GM19238 (cell line): ENCODE data around the gene TLE2.
"Not testable (repeated sequence)": the region's sequence is repeated elsewhere in the genome, so short reads cannot be mapped to it uniquely, and the experiment has no call there.

ENCODE experiments used
- DNase-seq: peaks from one replicate; pipeline ENCODE4 v3.0.0; 2011; ENCODE audit warnings: low spot score; ENCODE audit not compliant: insufficient read length

TLE2 gene

DNA sequence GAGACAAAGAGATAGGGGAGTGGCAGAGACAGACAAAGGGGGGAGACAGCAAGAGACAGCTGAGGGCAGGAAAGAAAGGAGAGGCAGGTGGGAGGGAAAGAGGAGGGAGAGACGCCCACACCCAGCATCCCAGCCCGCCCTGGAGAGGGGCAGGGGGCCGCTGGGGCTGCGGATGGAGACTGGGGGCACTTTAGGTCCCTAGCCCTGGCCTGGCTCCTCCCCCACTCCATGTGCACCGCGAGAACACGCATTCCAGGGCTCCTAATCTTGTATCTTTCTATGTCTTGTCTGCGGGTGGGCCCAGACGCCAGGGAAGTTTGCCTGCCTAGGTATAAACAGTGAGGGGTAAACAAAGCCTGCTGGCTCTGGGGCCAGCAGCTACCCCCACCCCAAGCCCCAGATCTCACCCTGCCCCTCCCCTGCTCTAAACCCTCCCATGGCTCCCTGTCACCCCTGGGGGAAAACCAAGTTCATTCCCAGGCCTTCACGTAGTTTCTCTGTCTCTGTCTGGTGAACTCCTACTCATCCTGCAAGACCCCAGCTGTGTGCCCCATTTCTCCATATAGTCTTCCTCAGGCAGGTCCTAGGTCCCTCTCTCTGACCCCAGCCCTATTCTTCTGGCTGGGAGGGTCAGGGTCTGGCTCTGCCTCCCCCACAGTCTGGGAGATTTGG lies 27.5 kb upstream of the TLE2 start:
- DNase-seq: no peak

DNA sequence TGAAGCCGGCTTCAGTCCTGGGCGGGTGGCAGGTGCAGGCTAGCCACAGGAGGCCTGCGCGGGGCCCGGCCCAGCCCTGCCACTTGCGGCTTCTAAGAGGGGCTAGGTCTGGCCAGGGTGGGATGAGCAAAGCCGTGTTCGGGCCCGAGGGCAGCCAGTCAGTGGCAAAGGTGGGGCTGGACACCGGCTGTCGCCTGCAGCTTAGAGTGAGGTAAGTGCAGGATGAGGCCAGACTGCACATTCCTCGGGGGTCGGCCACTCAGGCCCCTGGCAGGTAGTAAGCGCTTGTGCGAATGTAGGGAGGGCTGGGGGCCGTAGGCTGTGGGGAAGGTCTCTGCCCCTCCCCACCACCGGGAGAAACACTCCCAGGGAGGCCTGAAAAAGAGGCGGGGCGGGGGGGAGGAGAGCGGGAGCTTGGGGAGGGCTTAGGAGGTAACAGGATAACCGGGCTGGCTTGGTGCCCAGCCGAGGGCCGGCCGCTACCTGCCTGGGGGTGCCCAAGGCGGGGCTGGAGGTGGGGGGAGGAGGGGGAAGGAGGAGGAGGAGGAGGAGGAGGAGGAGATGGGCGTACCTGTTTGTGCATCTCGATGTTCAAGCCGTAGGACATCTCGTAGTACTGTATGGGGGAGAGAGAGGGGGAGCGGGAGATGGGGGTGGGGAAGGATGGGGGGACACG lies 26.8 kb upstream of the TLE2 start:
- DNase-seq: no peak

DNA sequence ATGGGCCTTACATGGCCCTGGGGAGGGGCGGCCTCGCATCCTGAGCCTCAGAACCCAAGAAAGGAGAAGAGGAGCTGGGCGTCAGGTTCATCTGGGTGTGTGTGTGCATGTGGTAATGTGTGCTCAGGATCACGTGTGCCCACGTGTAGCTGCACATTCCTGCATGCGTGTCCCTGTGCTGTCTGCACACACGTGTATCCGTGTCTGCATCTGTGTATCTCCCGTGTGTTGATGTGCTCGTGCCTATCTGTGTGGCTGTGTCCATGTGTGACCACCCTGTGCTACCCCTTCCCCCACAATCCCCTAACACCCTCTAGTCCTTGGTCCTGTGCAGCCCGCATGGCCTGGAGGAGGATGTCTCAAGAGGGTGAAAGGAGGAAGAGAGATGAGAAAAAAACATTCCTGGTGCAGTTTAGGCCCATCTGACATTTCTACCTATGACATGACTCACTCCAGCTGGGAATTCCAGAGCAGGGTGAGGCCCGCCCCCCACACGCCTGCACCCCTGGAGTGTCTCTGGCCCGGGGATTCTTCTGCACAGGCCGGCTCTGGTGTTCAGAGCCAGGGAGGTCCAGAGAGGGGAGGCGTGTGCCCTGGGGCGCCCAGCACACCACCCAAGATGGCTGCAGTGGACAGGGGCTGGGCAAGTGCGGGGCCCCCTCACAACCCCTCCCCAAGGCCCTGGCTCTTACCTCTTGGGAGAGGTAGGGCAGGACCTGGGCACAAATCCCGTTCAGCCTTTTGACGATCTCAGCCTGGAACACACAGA lies 26.1 kb upstream of the TLE2 start:
- no peak for DNase-seq

DNA sequence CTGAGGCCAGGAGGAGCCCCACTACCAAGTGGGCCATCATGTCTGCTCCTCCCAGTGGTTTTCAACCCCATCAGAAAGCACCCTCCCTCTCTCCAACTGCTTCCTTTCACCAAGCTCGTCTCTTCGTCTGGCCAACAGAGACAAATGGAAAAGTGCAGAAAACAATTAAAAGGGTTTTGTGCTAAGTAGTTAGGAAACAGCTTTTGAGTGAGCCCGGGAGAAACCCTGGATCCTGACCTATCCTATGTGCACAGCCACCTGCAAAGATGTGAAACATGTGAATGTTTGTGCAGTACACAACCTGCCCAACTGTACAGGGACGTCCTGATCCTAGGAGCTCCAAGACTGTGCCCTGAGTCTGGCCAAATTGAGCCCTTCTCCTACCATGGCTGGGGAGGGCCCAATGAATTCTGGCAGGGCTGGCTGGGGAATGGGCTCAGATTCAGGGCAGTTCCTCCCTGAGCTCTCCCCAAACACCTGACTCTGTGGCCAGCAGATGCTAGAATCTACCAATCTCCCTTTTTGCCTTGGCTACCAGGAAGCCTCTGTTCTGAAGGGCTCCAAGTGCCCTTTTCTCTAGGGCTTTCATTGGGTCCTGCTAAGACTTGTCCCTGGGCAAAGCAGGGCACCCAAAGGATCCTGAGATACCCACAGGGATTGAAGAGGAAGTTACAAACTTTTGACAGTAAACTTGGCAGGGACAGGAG lies 25.3 kb upstream of the TLE2 start:
- DNase-seq: no peak

DNA sequence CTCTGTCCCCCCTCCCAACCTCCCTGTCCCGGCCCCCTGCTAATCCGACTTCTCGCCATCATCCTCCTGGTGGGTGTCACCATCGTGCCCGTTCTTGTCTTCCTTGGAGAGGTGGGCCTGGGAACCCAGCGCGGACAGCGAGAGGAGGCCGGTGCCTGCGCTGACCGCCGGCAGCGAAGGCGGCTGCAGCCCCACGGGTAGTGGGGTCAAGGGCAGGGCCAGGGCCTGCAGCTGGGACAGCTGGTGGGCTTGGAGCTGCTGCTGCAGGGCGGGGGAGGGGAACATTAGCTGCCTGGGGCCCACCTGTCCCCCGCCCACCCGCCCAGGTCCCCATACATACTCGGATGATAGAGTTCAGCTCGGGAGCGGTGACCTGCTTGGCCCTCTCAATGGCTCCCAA lies 24.7 kb upstream of the TLE2 start:
- DNase-seq: no peak

DNA sequence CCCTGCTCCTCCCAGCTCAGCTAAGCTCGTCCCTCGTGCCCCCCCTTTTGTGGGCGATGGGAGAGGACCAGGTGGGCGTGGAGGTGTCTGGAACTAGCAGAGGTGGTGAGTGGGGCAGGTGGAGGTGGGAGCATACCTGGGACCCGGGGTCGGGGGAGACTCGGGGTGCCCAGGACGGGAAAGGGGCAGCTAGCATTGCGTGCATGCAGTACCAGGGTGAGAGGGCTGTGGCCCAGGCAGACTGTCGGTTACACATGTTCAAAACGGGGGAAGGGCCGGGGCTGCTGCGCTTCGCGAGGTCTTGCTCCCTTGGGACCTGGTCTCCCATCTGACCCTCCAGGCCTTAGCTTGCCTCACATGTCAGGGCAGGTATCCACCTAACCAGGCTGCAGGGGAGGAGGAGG lies 24.1 kb upstream of the TLE2 start:
- DNase-seq: no peak

DNA sequence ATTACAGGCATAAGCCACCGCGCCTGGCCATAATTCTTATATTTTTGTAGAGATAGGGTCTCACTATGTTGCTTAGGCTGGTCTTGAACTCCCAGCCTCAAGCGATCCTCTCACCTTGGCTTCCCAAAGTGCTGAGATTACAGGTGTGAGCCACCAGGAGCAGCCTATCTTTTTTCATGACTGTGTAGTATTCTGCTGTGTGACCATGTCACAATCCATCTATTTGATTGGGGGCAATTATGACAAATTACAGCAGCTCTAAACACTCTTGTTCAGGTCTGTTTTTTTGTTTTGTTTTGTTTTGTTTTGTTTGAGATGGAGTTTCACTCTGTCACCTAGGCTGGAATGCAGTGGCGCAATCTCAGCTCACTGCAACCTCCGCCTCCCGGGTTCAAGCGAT lies 20.9 kb upstream of the TLE2 start:
- not testable (repeated sequence) for DNase-seq

DNA sequence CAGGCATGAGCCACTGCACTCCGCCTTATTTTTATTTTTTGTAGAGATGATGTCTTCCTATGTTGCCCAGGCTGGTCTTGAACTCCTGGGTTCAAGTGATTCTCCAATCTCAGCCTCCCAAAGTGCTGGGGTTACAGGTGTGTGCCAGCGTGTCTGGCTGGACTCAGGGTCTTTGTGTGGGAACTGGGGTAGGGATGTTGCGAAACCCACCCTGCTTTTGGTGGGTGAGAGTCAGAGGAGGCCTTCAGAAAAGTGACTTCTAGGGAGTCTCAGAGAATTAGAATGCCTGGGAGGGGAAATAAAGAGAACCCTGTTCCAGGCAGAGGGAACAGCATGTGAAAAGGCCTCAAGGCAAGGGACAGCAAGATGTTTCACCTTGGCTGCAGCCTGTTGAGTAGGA lies 20.0 kb upstream of the TLE2 start:
- no peak for DNase-seq

DNA sequence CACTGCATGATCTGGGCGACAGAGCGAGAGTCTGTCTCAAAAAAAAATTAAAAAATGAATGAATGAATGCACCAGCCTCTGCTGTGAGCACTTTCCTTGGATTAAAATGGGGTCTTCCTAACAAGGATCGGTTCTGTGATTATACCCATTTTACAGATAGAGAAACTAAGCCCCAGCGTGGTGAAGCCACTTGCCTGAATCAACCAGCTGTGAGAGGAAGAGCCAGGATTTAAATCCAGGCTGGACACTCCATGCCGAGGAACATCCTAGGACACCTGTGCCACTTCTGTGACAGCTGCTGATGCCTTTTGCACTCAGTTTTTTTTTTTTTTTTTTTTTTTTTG lies 19.1 kb upstream of the TLE2 start:
- no peak for DNase-seq

DNA sequence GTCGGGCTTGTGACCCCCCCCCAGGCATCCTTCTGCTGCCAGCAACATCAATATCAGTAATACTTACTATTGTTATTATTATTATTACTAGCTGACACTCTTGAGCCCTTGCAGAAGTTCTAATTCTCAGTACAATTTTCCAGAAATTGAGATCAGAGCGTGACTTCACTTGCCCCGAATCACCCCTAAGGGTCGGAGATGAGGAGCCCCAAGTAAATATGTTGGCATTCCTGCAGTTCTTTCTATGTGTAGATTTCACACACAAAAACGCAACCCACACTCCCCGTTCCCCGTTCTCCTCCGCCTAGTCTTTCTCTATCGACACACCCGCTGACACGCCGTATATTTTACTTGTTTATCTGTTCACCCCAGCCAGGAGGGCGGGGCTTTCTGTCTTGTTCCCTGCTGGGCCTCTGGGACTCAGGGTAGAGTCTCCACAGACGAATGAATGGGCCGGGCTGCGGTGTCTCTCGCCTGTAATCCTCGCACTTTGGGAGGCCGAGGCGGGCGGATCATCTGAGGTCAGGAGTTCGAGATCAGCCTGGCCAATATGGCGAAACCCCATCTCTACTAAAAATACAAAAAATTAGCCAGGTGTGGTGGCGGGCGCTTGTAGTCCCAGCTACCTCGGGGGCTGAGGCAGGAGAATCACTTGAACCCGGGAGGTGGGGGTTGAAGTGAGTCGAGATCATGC lies 18.6 kb upstream of the TLE2 start:
- no peak for DNase-seq

DNA sequence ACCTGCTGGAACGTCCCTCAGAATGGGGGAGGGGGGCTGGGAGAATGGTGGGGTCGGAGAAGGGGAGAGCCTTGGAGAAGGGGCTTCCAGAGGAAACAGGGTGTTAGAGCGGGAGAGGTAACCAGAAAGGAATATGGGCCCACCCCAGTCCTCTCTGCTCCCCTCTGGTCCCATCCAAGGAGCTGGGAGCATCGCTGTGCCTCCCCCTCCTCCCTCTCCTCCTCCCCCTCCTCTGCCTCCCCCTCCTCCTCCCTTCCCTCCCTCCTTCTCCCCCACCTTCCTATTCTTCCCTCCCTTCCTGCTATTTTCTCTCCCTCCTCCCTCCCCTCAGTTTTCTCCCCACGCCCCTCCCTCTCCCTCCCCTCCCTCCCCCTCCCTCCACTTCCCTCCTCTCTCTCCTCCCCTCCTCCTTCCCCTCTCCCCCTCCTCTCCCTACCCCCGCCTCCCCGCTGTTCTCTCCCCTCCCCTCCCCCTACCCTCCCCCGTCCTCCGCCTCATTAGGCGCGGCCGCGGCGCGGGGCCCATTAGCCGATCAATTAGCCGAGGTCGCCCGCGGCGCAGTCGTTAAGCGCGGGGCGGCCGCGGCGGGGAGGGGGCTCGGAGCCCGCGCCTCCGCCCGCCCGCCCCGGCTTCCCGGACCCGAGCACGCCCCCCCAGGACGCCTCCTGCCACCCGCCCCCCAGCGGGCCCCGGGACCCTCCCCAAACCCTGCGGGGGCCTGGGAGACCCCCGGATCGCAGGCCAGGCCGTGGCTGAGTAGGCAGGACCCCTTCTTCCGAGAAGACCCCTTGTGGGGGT lies 17.8 kb upstream of the TLE2 start:
- DNase-seq: no peak

DNA sequence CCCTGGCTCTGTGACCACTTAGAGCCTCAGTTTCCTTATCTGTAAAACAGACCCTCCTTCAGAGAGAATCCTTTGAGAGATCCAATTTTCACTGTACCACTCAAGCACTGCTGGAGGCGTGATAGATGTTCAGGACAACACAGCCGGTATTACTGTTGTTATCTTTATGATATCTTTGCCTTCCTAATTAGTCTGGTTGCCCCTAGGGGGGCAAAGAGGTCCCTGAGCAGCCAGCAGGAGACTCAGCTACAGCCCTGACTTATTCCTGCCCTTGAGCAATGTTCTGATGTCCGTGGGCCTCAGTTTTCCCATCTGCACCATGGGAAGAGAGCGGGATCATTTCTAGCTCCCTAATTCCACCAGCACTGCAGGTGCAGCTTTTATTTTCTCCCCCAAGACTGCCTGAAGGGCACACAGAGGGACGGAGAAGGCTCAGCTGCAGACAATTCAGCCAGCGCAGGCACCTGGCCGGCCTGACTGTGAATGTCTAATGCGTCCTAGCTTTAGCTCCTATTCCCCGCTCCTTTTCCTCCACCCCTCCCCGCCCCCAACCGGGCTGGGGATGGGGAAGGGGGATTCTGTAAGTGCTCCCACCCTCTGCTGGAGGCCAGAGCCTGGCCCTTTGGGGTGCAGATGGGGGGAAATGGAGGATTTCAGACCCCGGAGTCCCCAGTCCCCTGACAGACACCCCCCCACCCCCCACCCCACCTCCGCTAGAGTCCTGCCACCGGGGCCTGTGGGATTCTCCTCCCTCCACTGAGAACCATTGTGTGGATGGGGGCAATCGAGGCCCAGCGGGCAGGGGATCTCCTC lies 17.0 kb upstream of the TLE2 start:
- DNase-seq: no peak

DNA sequence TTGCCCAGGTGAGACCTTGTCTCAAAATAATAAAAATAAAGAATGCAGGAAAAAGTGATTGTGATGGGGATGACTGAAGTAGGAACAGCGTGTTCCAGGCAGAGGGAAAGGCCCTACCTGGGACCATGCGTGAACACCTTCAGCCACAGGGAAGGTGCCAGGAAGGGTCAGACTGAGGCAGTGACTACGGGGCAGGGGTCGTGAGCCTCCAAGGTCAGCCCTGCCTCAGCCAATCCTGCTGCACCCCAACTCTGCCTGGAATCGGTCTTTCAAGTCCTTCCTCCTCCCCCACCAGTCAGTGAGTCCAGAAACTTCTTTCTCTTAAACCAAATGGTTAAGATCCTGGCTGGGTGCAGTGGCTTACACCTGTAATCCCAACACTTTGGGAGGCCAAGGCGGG lies 16.1 kb upstream of the TLE2 start:
- DNase-seq: no peak

DNA sequence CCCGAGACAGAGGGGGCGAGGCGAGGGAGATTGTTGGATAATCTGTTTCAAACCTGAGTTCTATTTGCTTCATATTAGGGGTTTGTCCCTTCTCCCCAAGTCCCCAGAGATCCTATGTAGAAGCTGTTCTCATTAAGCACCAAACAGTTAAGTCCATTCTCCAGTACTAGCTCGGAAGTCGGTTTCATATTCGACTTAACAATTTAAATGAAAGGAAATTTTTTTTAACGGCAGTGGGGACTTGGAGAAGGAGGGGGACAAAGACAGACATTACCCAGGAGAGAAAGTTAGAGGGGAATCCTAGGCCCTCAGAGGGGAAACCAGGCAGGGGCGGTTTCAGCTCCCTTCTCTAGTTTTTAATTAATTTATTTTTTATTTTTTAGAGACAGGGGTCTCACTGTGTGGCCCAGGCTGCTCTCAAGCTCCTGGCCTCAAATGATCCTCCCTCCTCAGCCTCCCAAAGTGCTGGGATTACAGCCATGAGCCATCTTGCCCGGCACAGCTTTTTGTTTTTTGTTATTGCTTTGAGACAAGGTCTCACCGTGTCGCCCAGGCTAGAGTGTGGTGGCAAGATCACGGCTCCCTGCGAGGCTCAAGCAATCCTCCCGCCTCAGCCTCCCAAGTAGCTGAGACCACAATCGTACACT lies 13.7 kb upstream of the TLE2 start:
- no peak for DNase-seq

DNA sequence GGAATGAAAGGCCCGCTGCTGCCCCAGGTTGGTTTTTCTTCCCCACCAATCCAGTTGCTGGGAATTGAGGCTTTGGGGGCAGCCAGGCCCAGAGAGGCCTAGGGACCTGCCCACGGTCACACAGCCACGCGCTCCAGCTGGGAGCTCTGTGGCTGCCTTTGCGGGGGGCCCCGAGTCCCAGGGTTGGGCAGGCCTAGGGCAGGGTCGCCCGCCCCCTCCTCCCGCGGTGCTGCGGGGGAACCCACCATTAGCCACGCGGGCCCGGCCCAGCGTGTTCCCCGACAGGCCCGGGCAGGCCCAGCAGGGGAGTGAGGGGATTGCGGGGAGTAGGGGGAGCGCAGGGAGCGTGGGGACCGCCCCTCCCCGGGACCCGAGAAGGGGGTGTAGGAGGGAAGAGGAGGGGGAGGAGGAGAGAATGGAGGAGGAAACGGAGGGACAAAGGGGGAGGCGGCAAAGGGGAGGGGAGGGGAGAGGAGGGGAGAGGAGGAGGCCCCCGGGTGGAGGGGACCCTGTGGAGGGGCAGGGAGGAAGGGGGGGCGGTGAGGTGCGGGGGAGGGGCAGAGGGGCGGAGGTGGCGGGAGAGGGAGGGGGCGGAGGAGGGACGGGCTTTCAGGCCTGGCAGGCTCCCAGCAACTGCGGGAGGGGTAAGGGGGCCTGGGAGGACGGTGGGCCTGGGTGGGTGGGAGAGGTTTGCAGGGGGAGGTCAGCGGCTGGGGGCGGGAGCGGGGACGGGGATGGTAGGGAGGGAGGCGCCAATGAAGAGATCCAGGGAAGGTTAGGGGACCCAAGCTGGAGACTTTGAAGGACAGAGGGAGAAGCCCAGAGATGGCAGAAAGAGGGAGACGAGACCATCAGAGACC lies 12.9 kb upstream of the TLE2 start:
- DNase-seq: no peak

DNA sequence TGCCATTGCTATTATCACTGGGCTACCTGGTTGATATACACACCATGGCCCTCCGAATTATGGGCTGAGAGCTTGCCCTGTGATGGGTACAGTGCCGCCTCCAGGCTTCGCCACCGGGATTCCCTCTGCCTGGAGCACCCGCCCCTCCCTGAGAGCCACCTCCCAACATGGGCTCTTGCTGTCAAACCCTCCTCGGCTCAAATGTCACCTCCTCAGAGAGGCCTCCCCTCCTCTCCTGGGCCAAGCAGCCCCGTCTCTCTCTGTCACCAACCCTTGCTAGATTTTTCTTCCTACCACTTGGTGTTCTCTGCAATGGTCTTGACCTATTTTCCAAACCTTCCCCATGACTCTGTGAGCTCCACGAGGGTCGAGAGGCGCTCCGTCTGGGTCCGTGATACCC lies 12.2 kb upstream of the TLE2 start:
- no peak for DNase-seq

DNA sequence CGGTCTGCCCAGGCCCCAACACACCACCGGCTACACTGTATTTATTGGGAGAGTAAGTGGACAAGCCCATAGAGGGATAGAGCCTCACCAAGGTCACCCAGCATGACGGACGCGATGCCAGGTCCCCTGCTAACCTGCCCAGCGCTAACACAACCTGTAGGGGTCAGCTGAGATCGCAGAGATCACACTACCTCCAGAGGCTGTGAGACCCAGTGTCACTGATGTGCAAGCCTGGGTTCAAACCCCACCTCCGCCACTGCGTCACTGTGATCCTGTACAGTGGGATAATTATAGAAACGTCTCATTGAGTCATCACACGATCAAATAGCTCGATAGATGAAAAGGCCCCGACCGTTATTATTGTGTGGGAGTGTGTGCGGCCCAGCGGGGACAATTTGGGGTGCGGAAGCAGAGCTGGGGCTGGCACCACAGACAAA lies 10.6 kb upstream of the TLE2 start:
- DNase-seq: no peak

DNA sequence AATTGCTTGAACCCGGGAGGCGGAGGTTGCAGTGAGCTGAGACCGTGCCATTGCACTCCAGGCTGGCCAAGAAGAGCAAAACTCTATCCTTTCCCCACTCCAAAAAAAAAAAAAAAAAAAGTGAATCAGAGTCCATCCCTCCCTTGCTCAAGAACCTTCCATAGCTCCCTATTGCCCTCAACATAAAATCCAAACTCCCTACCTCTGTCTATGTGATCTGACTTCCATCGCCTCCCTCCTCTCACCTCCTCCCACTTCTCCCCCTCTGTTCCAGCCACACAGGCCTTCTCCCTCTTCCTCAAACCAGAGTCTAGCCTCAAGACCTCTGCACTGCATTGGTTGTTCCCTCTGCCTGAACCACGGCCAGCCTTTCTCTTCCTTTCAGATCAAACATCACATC lies 10.0 kb upstream of the TLE2 start:
- DNase-seq: no peak
